ENCODE data around the gene MGAT5B.

GRCh38 chr17:76888661-76889060 lies 20.5 kb downstream of the MGAT5B start:
- no peak for TF ChIP-seq POLR2AphosphoS5 (IDR thresholded peaks at IDR 0.05; ENCODE audit: low read depth, low read length)
- TF ChIP-seq TAF1 (IDR thresholded peaks at IDR 0.05; ENCODE audit: borderline replicate concordance, low read depth, low read length) = no peak

Data from GM12892 (cell line).